ENCODE data around the gene ABCC5. TPM values are rescaled to one million over a fixed set of nuclear protein-coding genes. Genes with fewer than 3 reads are reported as not detected.

ABCC5 gene
- total RNA-seq, 1 experiment from 2014 or later, result 37.6 TPM

DNA sequence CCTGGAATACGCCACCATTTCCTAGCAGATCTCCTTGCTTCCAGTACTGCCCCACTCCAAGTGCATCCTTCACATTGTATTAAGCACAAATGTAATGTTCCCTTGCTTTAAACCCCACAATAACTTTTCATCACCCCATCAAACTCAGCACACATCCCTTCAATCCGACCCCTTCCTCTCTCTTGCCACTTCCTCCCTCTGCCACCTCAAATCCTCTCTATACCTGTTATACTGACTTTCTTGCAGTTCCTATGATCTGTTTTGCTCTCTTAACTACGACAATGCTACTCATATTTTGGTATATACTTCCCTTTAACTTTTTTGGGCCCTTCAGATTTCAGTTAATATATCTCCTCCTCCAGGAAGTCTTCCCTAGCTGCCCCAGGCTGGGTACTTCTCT, 147.1 kb downstream of the ABCC5 start:
- H2BK15ac ChIP-seq (ENCODE audit: low read depth, low read length), result no peak overlapping the region
- H2AFZ ChIP-seq (ENCODE audit: low read length), result no peak overlapping the region
- WGBS (ENCODE audit: extremely low coverage, insufficient read length, low lambda C conversion rate), result 100% methylated on average over 1 of the region's 3 CpGs
- no peak overlapping the region for H3K14ac ChIP-seq (ENCODE audit: insufficient read depth, low read length)
- no peak overlapping the region for H2BK5ac ChIP-seq (ENCODE audit: insufficient read length, low read length)
- no peak overlapping the region for H3K18ac ChIP-seq (ENCODE audit: insufficient read length, low read depth, low read length)
- DNase-seq, result no peak
- H3K4me1 ChIP-seq (ENCODE audit: insufficient read depth, low read length), result no peaks in the 10 kb centered on the region
- H3K23ac ChIP-seq (ENCODE audit: insufficient read length, low read depth, low read length), result no peak overlapping the region
- H2BK20ac ChIP-seq (ENCODE audit: low read depth, low read length, poor library complexity, severe bottlenecking), result no peak overlapping the region
- no peak overlapping the region for H3K4ac ChIP-seq (ENCODE audit: low read depth, low read length)
- peaks cover 7% of the 10 kb centered on the region for H3K79me1 ChIP-seq (ENCODE audit: insufficient read depth, low read depth, low read length, poor library complexity, severe bottlenecking)
- no peak overlapping the region for H3K4me2 ChIP-seq (ENCODE audit: insufficient read depth, insufficient read length, low read length)
- H2BK120ac ChIP-seq (ENCODE audit: low read depth, low read length, poor library complexity, severe bottlenecking), result no peak overlapping the region
- H3K27ac Mint-ChIP-seq, result no peak overlapping the region
- no peak overlapping the region for H2AK5ac ChIP-seq (ENCODE audit: insufficient read length, low read length)
- peaks cover 3% of the 10 kb centered on the region in 2 experiments; a peak in 2 of 5 replicates for H3K9me3 Mint-ChIP-seq
- H3K56ac ChIP-seq (ENCODE audit: insufficient read length, low read depth, low read length), result no peak overlapping the region
- TF ChIP-seq, protein P1, sequence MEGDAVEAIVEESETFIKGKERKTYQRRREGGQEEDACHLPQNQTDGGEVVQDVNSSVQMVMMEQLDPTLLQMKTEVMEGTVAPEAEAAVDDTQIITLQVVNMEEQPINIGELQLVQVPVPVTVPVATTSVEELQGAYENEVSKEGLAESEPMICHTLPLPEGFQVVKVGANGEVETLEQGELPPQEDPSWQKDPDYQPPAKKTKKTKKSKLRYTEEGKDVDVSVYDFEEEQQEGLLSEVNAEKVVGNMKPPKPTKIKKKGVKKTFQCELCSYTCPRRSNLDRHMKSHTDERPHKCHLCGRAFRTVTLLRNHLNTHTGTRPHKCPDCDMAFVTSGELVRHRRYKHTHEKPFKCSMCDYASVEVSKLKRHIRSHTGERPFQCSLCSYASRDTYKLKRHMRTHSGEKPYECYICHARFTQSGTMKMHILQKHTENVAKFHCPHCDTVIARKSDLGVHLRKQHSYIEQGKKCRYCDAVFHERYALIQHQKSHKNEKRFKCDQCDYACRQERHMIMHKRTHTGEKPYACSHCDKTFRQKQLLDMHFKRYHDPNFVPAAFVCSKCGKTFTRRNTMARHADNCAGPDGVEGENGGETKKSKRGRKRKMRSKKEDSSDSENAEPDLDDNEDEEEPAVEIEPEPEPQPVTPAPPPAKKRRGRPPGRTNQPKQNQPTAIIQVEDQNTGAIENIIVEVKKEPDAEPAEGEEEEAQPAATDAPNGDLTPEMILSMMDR (conservative IDR thresholded peaks at IDR 0.05), result no peak
- H3K4me1 Mint-ChIP-seq, result no peaks in the 10 kb centered on the region
- no peaks in the 10 kb centered on the region for H3K9me3 ChIP-seq (ENCODE audit: control insufficient read depth, low read depth, low read length)
- no peak overlapping the region for H3K9ac ChIP-seq (ENCODE audit: extremely low read depth, insufficient read length, low read length)
- peaks cover 8% of the 10 kb centered on the region; the same call in 1 of the 2 replicates for H3K79me2 ChIP-seq (ENCODE audit: insufficient read depth, low read length)
- H4K20me1 ChIP-seq (ENCODE audit: control insufficient read depth, insufficient read depth, insufficient read length), result no peaks in the 10 kb centered on the region
- no peak overlapping the region for H4K5ac ChIP-seq (ENCODE audit: insufficient read length, low read depth, low read length)
- H4K8ac ChIP-seq (replicated peaks; ENCODE audit: insufficient read length, low read depth, low read length), result no peak overlapping the region
- no peak overlapping the region for H3T11ph ChIP-seq (ENCODE audit: low read length)
- H3K27me3 Mint-ChIP-seq (ENCODE audit: low read depth), result no peaks in the 10 kb centered on the region
- H3K36me3 Mint-ChIP-seq (ENCODE audit: insufficient read depth in 1 of 3, low read depth in 3 of 3), result peaks cover 16 to 28% (median 27%) of the 10 kb centered on the region in 3 experiments
- no peaks in the 10 kb centered on the region for H3K27me3 ChIP-seq (ENCODE audit: insufficient read depth, low read length)
- H2BK12ac ChIP-seq (ENCODE audit: insufficient read length, low read depth, low read length), result no peak overlapping the region
- no peaks in the 10 kb centered on the region for H3K23me2 ChIP-seq (ENCODE audit: insufficient read length, low read depth, low read length, poor library complexity, severe bottlenecking)
- no peak overlapping the region for H3K4me3 Mint-ChIP-seq
- H3K27ac ChIP-seq (ENCODE audit: insufficient read length, low read depth, low read length), result no peak overlapping the region
- no peak overlapping the region for H4K91ac ChIP-seq (ENCODE audit: insufficient read length, low read depth, low read length)

Small RNAs within 50 kb of the gene (microRNA-seq; reads per million reads assigned to microRNA genes)
- not detected for gene MIR4448 (ENCODE audit: borderline microRNAs expressed)

Other genes with a start within 250 kb of the ABCC5 start
- gene MAP6D1, start 192.3 kb downstream of the ABCC5 start, total RNA-seq (2021), result 5.6 and 7.1 TPM in 2 replicates
- gene PARL, start 133.0 kb downstream of the ABCC5 start, total RNA-seq (2021), result 94.5 and 95.5 TPM in 2 replicates
- gene HTR3D, start 13.9 kb upstream of the ABCC5 start, total RNA-seq (2021), result not detected in 2 replicates
- gene HTR3C, start 35.2 kb upstream of the ABCC5 start, total RNA-seq (2021), result not detected in 2 replicates
- gene HTR3E, start 79.2 kb upstream of the ABCC5 start, total RNA-seq (2021), result not detected in 2 replicates
- gene EIF2B5, start 117.5 kb upstream of the ABCC5 start, total RNA-seq (2021), result 38.4 and 42.0 TPM in 2 replicates
- gene DVL3, start 137.5 kb upstream of the ABCC5 start, total RNA-seq (2021), result 64.7 and 69.7 TPM in 2 replicates
- 443 and 459 TPM in 2 replicates for gene AP2M1, start 157.0 kb upstream of the ABCC5 start, total RNA-seq (2021)
- 56.1 and 58.4 TPM in 2 replicates for gene ABCF3, start 168.3 kb upstream of the ABCC5 start, total RNA-seq (2021)
- gene VWA5B2, start 211.7 kb upstream of the ABCC5 start, total RNA-seq (2021), result 2.7 TPM in 2 replicates
- 54.1 and 62.2 TPM in 2 replicates for gene ALG3, start 231.1 kb upstream of the ABCC5 start, total RNA-seq (2021)
- 8.1 and 9.8 TPM in 2 replicates for gene EEF1AKMT4, start 231.8 kb upstream of the ABCC5 start, total RNA-seq (2021)
- gene CAMK2N2, start 243.7 kb upstream of the ABCC5 start, total RNA-seq (2021), result 12.6 and 13.9 TPM in 2 replicates